Right forelimb (tissue), 1 donor: ENCODE results near the gene KCND3.
A peak's percentile ranks its signal among the peaks of the same experiment; 100 is the strongest.
"Not testable (repeated sequence)": the region's sequence is repeated elsewhere in the genome, so short reads cannot be mapped to it uniquely, and the experiment has no call there.

Experiments used
- DNase-seq: peaks from one replicate; pipeline ENCODE4 v3.0.0-alpha.2; 2018

The KCND3 gene

GRCh38 chr1:111802110-111802509 is 187.4 kb downstream of the KCND3 start:
- DNase-seq: no peak

- DNase-seq: no peak
Measured at GRCh38 chr1:111801071-111801850, 188.2 kb downstream of the KCND3 start.

- not testable (repeated sequence) for DNase-seq
Measured at GRCh38 chr1:111799722-111800121, 189.7 kb downstream of the KCND3 start.

- DNase-seq: no peak
Measured at GRCh38 chr1:111798580-111798979, 190.9 kb downstream of the KCND3 start.

GRCh38 chr1:111795401-111795800 is 194.1 kb downstream of the KCND3 start:
- no peak for DNase-seq

- peak; percentile 6 for DNase-seq
Measured at GRCh38 chr1:111793923-111794322, 195.5 kb downstream of the KCND3 start.

GRCh38 chr1:111792249-111792648 is 197.2 kb downstream of the KCND3 start:
- no peak for DNase-seq

GRCh38 chr1:111791776-111792175 is 197.7 kb downstream of the KCND3 start:
- DNase-seq: no peak

- no peak for DNase-seq
Measured at GRCh38 chr1:111789666-111790316, 199.7 kb downstream of the KCND3 start.

GRCh38 chr1:111789142-111789541 is 200.3 kb downstream of the KCND3 start:
- no peak for DNase-seq

GRCh38 chr1:111786669-111787207 is 202.7 kb downstream of the KCND3 start:
- DNase-seq: no peak

GRCh38 chr1:111784273-111784901 is 205.1 kb downstream of the KCND3 start:
- DNase-seq: no peak

GRCh38 chr1:111779546-111779945 is 209.9 kb downstream of the KCND3 start:
- no peak for DNase-seq

- DNase-seq: no peak
Measured at GRCh38 chr1:111778541-111779051, 210.9 kb downstream of the KCND3 start.

- DNase-seq: no peak
Measured at GRCh38 chr1:111778066-111778465, 211.4 kb downstream of the KCND3 start.

- DNase-seq: no peak
Measured at GRCh38 chr1:111777301-111777700, 212.2 kb downstream of the KCND3 start.

GRCh38 chr1:111776861-111777260 is 212.6 kb downstream of the KCND3 start:
- DNase-seq: no peak

- DNase-seq: no peak
Measured at GRCh38 chr1:111776391-111776790, 213.1 kb downstream of the KCND3 start.

GRCh38 chr1:111775966-111776365 is 213.5 kb downstream of the KCND3 start:
- no peak for DNase-seq

- no peak for DNase-seq
Measured at GRCh38 chr1:111770916-111771315, 218.6 kb downstream of the KCND3 start.

- no peak for DNase-seq
Measured at GRCh38 chr1:111769517-111770146, 219.8 kb downstream of the KCND3 start.

GRCh38 chr1:111768625-111769024 is 220.8 kb downstream of the KCND3 start:
- DNase-seq: no peak

GRCh38 chr1:111768023-111768422 is 221.4 kb downstream of the KCND3 start:
- no peak for DNase-seq
